Measurements from ENCODE around the gene CFAP69.
"Not testable (repeated sequence)": the region's sequence is repeated elsewhere in the genome, so short reads cannot be mapped to it uniquely, and the experiment has no call there.

Gene CFAP69

GRCh38 chr7:90272242-90272641, 27.3 kb downstream of the CFAP69 start:
- DNase-seq (ENCODE audit: low read depth in 2 of 2): no peak

GRCh38 chr7:90274161-90274560, 29.2 kb downstream of the CFAP69 start:
- DNase-seq (ENCODE audit: low read depth in 2 of 2): no peak

GRCh38 chr7:90276033-90276728, 31.2 kb downstream of the CFAP69 start:
- no peak for DNase-seq (ENCODE audit: low read depth in 2 of 2)

- no peak for DNase-seq (ENCODE audit: low read depth in 2 of 2)
These were observed 43.2 kb downstream of the CFAP69 start for GRCh38 chr7:90288154-90288553.

- no peak for DNase-seq (ENCODE audit: low read depth in 2 of 2)
These were observed 45.5 kb downstream of the CFAP69 start for GRCh38 chr7:90290244-90291113.

- DNase-seq (ENCODE audit: low read depth in 2 of 2): no peak
These were observed 53.4 kb downstream of the CFAP69 start for GRCh38 chr7:90298145-90299038.

- DNase-seq (ENCODE audit: low read depth in 2 of 2): no peak
These were observed 58.3 kb downstream of the CFAP69 start for GRCh38 chr7:90303241-90303640.

GRCh38 chr7:90309872-90310271, 64.9 kb downstream of the CFAP69 start:
- DNase-seq (ENCODE audit: low read depth in 2 of 2): no peak

GRCh38 chr7:90311175-90311574, 66.2 kb downstream of the CFAP69 start:
- DNase-seq (ENCODE audit: low read depth in 2 of 2): no peak

- DNase-seq (ENCODE audit: low read depth in 2 of 2): no peak
These were observed 67.8 kb downstream of the CFAP69 start for GRCh38 chr7:90312745-90313144.

- DNase-seq (ENCODE audit: low read depth in 2 of 2): no peak
These were observed 68.9 kb downstream of the CFAP69 start for GRCh38 chr7:90313907-90314306.

- no peak for DNase-seq (ENCODE audit: low read depth in 2 of 2)
These were observed 75.0 kb downstream of the CFAP69 start for GRCh38 chr7:90320014-90320413.

- DNase-seq (ENCODE audit: low read depth in 2 of 2): no peak
These were observed 75.4 kb downstream of the CFAP69 start for GRCh38 chr7:90320418-90320800.

GRCh38 chr7:90320801-90321494, 76.0 kb downstream of the CFAP69 start, which contains the start of gene FAM237B:
TSS of gene FAM237B (minus strand) at chr7:90321304. CDS start at chr7:90319748, 1,556 bp downstream.
- no peak for DNase-seq (ENCODE audit: low read depth in 2 of 2)

- DNase-seq (ENCODE audit: low read depth in 2 of 2): no peak
These were observed 77.9 kb downstream of the CFAP69 start for GRCh38 chr7:90322837-90323236.

- no peak for DNase-seq (ENCODE audit: low read depth in 2 of 2)
These were observed 81.5 kb downstream of the CFAP69 start for GRCh38 chr7:90326500-90326899.

- no peak for DNase-seq (ENCODE audit: low read depth in 2 of 2)
These were observed 89.3 kb downstream of the CFAP69 start for GRCh38 chr7:90334193-90334843.

- DNase-seq (ENCODE audit: low read depth in 2 of 2): not testable (repeated sequence)
These were observed 90.0 kb downstream of the CFAP69 start for GRCh38 chr7:90334926-90335325.

GRCh38 chr7:90337106-90337505, 92.1 kb downstream of the CFAP69 start:
- DNase-seq (ENCODE audit: low read depth in 2 of 2): no peak

GRCh38 chr7:90345016-90345415, 100.0 kb downstream of the CFAP69 start:
- no peak for DNase-seq (ENCODE audit: low read depth in 2 of 2)
